GM10847 (cell line): ENCODE results near the gene NCOA1.

Source experiments
- POLR2A ChIP-seq: IDR thresholded peaks from 2 replicates; pipeline ENCODE4 v1.6.1; 2011; ENCODE audit not compliant: insufficient read length; ENCODE audit errors: extremely low read depth

The NCOA1 gene

GRCh38 chr2:24813691-24814137 is 322.7 kb downstream of the NCOA1 start:
- no peak for TF ChIP-seq POLR2A

GRCh38 chr2:24814516-24814915 is 323.5 kb downstream of the NCOA1 start:
- no peak for TF ChIP-seq POLR2A

GRCh38 chr2:24815171-24815570 is 324.1 kb downstream of the NCOA1 start:
- no peak for TF ChIP-seq POLR2A

GRCh38 chr2:24816404-24816803 is 325.4 kb downstream of the NCOA1 start:
- TF ChIP-seq POLR2A, result no peak

GRCh38 chr2:24816884-24817283 is 325.8 kb downstream of the NCOA1 start:
- TF ChIP-seq POLR2A, result no peak

GRCh38 chr2:24818721-24819167 is 327.7 kb downstream of the NCOA1 start:
- TF ChIP-seq POLR2A, result no peak

- TF ChIP-seq POLR2A, result no peak
These were observed 328.6 kb downstream of the NCOA1 start for GRCh38 chr2:24819442-24820174.

GRCh38 chr2:24820175-24820513 is 329.1 kb downstream of the NCOA1 start:
- TF ChIP-seq POLR2A, result no peak
